NCI-H2107 (cell line): Measurements from ENCODE around the gene KATNAL1.

Source experiments
- DNase-seq: peaks from one replicate; lab custom pipeline; 2025; lab: John Stamatoyannopoulos, UW

KATNAL1 gene

GRCh38 chr13:30332456-30333143, 25.2 kb upstream of the KATNAL1 start:
- DNase-seq, result no peak

DNA sequence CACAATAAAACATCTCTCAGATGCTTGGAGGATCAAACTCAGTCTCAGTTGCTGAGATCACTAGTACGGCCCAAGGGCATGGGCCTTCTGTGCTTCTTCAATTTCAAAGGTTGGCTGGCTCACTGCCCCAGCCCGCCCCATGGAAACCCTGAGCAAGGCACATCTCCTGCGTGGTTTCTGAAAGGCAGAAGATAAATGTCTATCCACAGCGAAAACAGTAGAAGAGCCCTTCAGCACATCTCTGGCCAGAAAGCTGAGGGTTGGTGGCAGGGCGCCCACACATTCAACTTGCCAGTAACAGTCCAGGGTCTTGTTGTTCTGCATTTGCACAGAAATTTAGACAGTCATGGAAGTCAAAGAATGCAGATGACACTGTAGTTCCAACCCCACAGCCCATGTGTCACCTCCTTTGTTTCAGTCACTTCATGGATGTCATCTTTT, 24.0 kb upstream of the KATNAL1 start:
- DNase-seq, result no peak

GRCh38 chr13:30329009-30329585, 21.7 kb upstream of the KATNAL1 start:
- no peak for DNase-seq

DNA sequence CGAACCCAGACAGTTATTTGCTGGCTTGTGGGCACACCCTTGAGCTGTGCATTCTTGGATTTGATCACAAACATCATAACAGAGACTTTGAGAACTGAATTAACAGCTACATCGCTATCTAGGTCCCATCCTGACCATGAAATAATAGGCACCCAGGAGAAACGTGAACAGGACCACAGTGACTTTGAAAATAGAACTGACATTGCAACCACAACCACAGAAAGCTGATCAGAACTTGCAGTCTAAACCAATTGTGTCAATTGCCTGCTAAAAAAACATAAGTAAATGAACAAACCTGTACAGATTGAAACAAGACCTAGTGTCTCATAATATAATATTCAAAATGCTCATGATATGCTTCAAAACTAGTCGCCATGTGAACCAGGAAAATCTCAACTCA, 18.3 kb upstream of the KATNAL1 start:
- no peak for DNase-seq

DNA sequence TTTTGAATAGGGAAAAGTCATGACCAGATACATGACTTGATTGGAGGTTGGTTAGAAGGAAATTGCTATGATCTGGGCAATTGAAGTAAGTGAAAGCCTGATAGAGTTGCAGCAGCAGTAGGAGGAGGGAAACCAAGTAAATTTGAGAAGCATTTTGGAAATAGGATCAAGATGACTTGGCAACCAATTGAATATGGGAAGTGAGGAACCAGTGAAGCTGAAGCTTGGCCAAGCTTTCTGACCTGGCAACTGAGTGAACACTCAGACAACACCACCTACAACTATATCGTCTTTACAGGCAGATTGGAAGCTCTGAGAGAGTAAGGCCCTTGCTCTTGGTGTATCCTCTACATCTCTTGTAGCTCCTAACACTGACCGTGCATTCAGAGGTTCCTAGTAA, 16.2 kb upstream of the KATNAL1 start:
- DNase-seq, result no peak

DNA sequence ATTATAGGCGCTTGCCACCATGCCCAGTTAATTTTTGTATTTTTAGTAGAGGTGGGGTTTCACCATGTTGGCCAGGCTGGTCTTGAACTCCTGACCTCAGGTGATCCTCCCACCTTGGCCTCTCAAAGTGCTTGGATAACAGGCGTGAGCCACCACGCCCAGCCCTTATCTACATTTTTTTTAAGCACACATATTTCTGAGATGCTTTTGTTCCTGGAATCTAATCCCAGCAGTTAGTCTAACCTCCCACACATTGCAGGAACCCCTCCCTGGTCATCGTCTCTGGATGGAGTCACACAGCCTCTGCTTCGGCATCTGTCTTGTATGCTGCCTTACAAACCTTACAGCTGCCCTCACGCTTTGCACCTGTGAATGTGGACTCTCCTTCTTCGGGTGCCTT, 15.1 kb upstream of the KATNAL1 start:
- DNase-seq, result no peak

GRCh38 chr13:30321256-30321655, 13.9 kb upstream of the KATNAL1 start:
- no peak for DNase-seq

DNA sequence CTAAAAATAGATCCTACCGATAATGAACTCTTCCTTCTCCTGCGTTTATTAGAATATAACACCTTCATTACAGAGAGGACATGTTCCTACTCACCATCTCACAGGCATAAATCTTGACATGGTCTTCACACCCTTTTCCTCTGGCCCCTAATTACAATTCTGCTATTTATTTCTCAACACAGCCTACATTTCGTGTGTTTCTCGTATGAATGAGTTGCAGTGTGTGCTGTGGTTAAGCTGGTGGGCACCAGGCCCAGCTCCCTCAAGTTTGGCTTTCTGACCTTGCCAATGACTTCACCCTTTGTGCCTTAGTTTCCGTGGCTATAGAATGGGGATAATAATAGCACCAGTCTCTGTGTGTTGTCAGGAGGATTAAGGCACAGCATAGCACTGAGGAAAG, 12.3 kb upstream of the KATNAL1 start:
- no peak for DNase-seq

GRCh38 chr13:30319130-30319529, 11.8 kb upstream of the KATNAL1 start:
- DNase-seq, result no peak

GRCh38 chr13:30318026-30318425, 10.7 kb upstream of the KATNAL1 start:
- DNase-seq, result no peak

DNA sequence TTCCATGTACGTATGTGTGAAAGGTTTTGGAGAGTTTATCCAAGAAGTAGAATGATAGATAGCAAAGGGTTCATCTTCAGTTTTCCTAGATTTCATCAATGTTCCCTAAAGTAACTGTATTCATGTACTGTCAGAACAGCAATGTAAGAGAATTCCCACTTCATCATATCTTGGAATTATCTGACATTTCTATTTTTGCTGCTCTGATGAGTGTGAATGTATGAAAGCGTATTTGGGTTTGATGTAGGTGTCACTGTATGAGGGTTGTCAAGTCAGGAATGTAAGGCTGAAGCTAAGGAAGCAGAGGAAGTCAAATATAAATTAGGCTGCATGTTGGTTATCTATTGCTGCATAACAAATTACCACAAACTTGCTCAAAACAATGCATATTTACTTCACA, 7.2 kb upstream of the KATNAL1 start:
- no peak for DNase-seq

DNA sequence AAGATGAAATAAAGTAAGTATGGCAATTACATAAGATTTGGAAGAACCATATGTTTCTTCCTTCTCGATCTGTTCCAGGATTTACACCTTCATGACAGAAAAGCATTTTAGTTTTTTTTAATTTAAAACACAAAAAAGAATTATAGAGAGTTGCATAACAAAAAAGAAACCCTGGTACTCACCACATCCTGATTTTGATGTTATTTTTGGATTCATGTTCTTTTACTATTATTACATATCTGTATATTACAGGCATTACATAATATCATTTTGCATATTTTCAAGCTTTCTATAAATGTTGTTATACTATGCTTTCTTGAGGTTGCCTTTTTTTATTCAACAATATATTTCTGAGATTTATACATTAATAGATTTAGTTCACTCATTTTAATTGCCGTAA, 6.7 kb upstream of the KATNAL1 start:
- no peak for DNase-seq

- DNase-seq, result no peak
Measured at GRCh38 chr13:30313311-30313710, 6.0 kb upstream of the KATNAL1 start.

- DNase-seq, result no peak
Measured at GRCh38 chr13:30312904-30313303, 5.6 kb upstream of the KATNAL1 start.

- no peak for DNase-seq
Measured at GRCh38 chr13:30308548-30308947, 1.2 kb upstream of the KATNAL1 start.

DNA sequence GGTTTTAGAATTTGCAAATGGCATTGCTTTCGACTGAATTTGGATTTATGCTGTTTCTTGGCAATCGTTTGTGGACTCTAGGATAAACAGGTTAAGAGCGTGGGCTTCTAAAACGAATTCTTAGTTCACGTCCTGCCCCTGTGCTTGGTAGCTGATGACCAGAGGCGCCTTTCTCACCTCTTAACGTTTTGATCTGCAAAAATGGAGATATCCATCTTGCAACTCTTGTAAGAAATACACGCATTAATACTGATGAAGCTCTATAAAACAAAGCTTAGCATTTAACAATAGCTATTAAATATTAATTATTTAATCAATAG, 580 bp upstream of the KATNAL1 start:
- DNase-seq, result no peak

GRCh38 chr13:30306762-30307193, 573 bp downstream of the KATNAL1 start:
- peak; percentile 67 for DNase-seq

DNA sequence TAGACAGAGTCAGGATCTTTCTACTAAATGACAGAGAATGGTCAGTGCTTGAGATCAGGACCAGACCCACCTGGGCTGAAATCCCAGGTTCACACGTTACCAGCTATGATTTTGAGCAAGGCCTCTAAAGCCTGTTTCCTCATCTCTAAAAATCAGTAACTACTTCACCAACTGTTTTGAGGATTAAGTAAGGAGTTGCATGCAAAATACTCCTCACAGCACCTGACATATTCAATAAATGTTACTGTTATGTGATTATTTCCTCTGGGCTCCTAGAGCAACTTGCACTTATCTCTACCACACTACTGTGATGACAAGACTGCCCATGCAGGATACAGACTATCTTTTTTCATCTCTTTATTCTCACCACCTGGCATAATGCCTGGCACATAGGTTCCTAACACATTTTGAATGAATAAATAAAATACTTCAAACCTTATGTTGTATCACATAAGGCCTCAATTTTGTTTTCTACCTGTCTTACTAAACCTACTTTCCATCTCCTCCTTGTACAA, 1.8 kb downstream of the KATNAL1 start:
- DNase-seq, result no peak

DNA sequence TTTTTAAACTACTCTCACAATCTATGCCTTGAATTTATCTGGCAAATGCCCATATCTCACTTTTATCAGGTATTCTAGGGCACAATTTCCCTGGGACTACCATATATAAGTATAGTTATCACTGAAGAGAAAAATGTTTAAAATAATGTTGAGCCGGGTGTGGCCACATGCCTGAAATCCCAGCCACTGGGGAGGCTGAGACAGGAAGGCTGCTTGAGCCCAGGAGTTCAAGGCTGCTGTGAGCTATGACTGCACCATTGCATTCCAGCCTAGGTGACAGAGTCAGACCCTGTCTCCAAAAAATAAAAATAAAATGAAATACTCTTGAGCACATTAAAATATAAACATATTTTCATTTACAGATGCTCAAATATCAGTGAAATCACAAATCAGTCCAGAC, 4.1 kb downstream of the KATNAL1 start:
- no peak for DNase-seq

GRCh38 chr13:30301827-30302226, 5.5 kb downstream of the KATNAL1 start:
- DNase-seq, result no peak

DNA sequence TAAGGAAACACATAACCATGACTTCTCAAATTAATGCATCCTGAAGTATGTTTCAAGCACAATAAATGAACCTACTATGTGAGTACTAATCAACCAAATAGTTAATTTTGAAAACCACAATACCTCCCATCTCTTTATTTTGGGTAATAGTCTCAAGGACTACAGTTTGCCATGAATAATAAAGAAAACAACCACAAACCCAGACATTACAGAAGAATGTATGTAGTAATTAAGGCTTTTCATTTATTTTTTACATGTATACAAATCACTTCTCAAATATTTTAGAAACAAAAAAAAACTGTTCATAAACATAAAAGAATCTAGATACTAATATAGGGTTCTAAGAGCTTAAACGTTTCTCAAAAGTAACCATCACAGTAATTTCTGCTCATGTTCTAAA, 6.8 kb downstream of the KATNAL1 start:
- DNase-seq, result no peak

DNA sequence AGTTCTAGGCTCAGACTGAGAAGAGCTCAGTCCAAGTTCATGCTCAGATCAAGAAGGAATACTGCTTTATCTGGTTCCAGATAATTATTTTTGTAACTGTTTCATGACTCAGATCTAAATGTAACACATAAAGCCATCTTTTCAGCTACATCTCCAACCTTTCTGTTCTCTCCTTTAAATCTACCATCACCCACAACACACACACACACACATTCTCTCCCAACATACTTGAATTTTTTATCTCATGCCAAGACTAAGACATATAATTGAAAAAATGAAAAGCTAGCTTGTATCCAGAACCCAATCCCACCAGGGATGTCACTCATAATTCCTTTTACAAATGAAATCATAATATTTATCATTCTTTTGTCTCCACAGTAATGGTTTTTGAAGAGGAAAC, 7.6 kb downstream of the KATNAL1 start:
- DNase-seq, result no peak

DNA sequence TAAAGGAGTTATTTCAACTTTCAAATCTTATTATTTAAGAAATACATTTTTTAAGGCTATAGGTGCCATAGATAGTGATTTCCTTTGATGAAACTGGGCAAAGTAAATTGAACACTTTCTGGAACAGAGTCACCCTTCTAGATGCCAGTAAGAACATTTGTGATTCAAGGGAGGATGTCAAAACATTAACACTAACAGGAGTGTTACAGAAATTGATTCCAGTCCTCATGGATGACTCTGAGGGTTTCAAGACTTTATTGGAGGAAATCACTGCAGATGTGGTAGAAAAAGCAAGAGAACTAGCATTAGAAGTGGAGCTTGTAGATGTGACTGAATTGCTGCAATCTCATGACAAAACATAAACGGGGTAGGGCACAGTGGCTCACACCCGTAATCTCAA, 12.2 kb downstream of the KATNAL1 start:
- DNase-seq, result no peak

GRCh38 chr13:30294004-30294403, 13.3 kb downstream of the KATNAL1 start:
- no peak for DNase-seq
